Measurements from ENCODE around the gene LRP10. TPM values are rescaled to one million over a fixed set of nuclear protein-coding genes. Genes with fewer than 3 reads are reported as not detected.

LRP10 gene
- total and polyA plus RNA-seq, 2 of the 8 experiments (the other 6 are each of a cell fraction or from before 2014, with no cell fraction given) = 12.4 to 15.6 TPM

GRCh38 chr14:22882064-22882463 lies 10.5 kb downstream of the LRP10 start:
- Histone ChIP-seq H3K23ac (ENCODE audit: insufficient read length) (no peak overlapping the region), H3K18ac (ENCODE audit: extremely low read depth, low read length) (no peak overlapping the region), H4K20me1 (replicated peaks in 1 of 2; ENCODE audit: control insufficient read depth in 1 of 2, insufficient read depth in 2 of 2, low read length in 2 of 2) (no peaks in the 10 kb centered on the region), H3K9me3 (ENCODE audit: insufficient read depth in 2 of 2, low read depth in 1 of 2, low read length in 1 of 2) (no peaks in the 10 kb centered on the region), H3K4me3 (ENCODE audit: extremely low read depth in 1 of 4, insufficient read depth in 2 of 4, low read depth in 3 of 4, low read length in 4 of 4) (0 out of 8 replicates have a peak overlapping the region, but pooled peaks of 1 of the 4 experiments have one; percentile 55), H3K4ac (replicated peaks; ENCODE audit: insufficient read length, low read depth, low read length) (no peak overlapping the region), H3K23me2 (ENCODE audit: low read depth, low read length) (peaks cover 14% of the 10 kb centered on the region), H4K5ac (ENCODE audit: insufficient read length, low read depth, low read length) (no peak overlapping the region), H3K27me3 (replicated peaks in 1 of 4; ENCODE audit: control insufficient read depth in 3 of 4, extremely low read depth in 1 of 4, insufficient read depth in 3 of 4, low read length in 3 of 4) (peaks cover 0 to 17% (median 11%) of the 10 kb centered on the region in 4 experiments; a peak in 6 of 7 replicates), H2BK5ac (ENCODE audit: low read depth, low read length) (peak overlapping the region; percentile 60; the same call in 1 of the 2 replicates), H3K79me1 (ENCODE audit: low read depth, low read length) (no peaks in the 10 kb centered on the region), H2BK12ac (ENCODE audit: low read depth, low read length) (0 out of 2 replicates have a peak overlapping the region, but pooled peaks have one; percentile 43), H2BK20ac (ENCODE audit: low read length) (0 out of 2 replicates have a peak overlapping the region, but pooled peaks have one; percentile 48), H2AK5ac (ENCODE audit: low read depth, low read length) (no peak overlapping the region), H3K27ac (ENCODE audit: low read depth, low read length) (no peak overlapping the region), H2BK15ac (ENCODE audit: low read length) (no peak overlapping the region; the same call in 1 of the 2 replicates), H3K79me2 (ENCODE audit: control insufficient read depth in 1 of 2, insufficient read depth in 2 of 2, low read length in 2 of 2) (no peaks in the 10 kb centered on the region), H2BK120ac (replicated peaks; ENCODE audit: low read depth, low read length) (no peak overlapping the region), H4K8ac (ENCODE audit: extremely low read depth, insufficient read depth, low read length) (no peak overlapping the region), H3K36me3 (ENCODE audit: control insufficient read depth in 2 of 4, insufficient read depth in 4 of 4, low read length in 3 of 4) (no peaks in the 10 kb centered on the region; a peak in 1 of 8 replicates), H2AFZ (ENCODE audit: low read length) (no peak overlapping the region), H3K14ac (ENCODE audit: insufficient read length) (no peak overlapping the region), H3K9ac (replicated peaks in 1 of 4; ENCODE audit: extremely low read depth in 1 of 4, low read depth in 3 of 4, low read length in 3 of 4) (0 out of 7 replicates have a peak overlapping the region, but pooled peaks of 1 of the 4 experiments have one; percentile 24), H4K91ac (replicated peaks; ENCODE audit: insufficient read length, low read length) (no peak overlapping the region), H3K56ac (replicated peaks; ENCODE audit: insufficient read length, low read depth, low read length) (no peak overlapping the region), H3K4me2 (ENCODE audit: insufficient read depth in 1 of 2, low read depth in 2 of 2, low read length in 2 of 2) (peak overlapping the region in 1 of 2 experiments; percentile 75; a peak in 1 of 4 replicates), H3K4me1 (replicated peaks in 1 of 4; ENCODE audit: control insufficient read depth in 3 of 4, insufficient read depth in 4 of 4, low read length in 3 of 4) (peaks cover 7 to 21% (median 11%) of the 10 kb centered on the region in 4 experiments)
- DNase-seq (ENCODE audit: low read depth in 1 of 2, low spot score in 2 of 2) (no peak), FAIRE-seq (no peak)
- ChIA-PET POLR2A (ENCODE audit: partially characterized antibody) (interaction anchor here (1.1 to 7.2 kb wide), 10 partner anchors 8 to 108 kb away, joined by 3 to 54 read pairs (median 12); partner anchors contain the start of genes LRP10, PRMT5 and RBM23), CTCF (ENCODE audit: partially characterized antibody) (interaction anchor here (0.6 to 56.0 kb wide), 15 partner anchors 10 to 317 kb away, joined by 3 to 1562 read pairs (median 4); partner anchors contain the start of genes LRP10, MMP14, MRPL52 and SLC7A7)
- TF ChIP-seq, protein P1, sequence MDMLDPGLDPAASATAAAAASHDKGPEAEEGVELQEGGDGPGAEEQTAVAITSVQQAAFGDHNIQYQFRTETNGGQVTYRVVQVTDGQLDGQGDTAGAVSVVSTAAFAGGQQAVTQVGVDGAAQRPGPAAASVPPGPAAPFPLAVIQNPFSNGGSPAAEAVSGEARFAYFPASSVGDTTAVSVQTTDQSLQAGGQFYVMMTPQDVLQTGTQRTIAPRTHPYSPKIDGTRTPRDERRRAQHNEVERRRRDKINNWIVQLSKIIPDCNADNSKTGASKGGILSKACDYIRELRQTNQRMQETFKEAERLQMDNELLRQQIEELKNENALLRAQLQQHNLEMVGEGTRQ (IDR thresholded peaks at IDR 0.05; ENCODE audit: low read length) = no peak
- TF ChIP-seq TCF12 (IDR thresholded peaks at IDR 0.05; ENCODE audit: low read depth, low read length) (no peak), GTF2F1 (IDR thresholded peaks at IDR 0.05; ENCODE audit: borderline replicate concordance, low read depth, low read length) (no peak), CBX5 (IDR thresholded peaks at IDR 0.05; ENCODE audit: low read depth, low read length) (no peak), SP1 (IDR thresholded peaks at IDR 0.05; ENCODE audit: low read depth, low read length) (no peak), TEAD4 (IDR thresholded peaks at IDR 0.05; ENCODE audit: low read depth, low read length) (no peak)
- 81% methylated on average over 7 of the region's 7 CpGs; no CpG with 5 or more reads in 1 of the 2 experiments for whole genome bisulfite sequencing, 2 experiments (ENCODE audit: extremely low coverage in 1 of 2, insufficient coverage in 1 of 2, insufficient read length in 1 of 2, insufficient replicate concordance in 2 of 2, low coverage in 1 of 2, low lambda C conversion rate in 2 of 2, missing lambda C conversion rate in 1 of 2)
